A549 (cell line): ENCODE results near the gene MPND.

Source experiments
- BHLHE40 ChIP-seq: IDR thresholded peaks from 2 replicates; pipeline ENCODE4 v1.6.1; 2012; ENCODE audit warnings: low read depth, low read length, inconsistent platforms
- CHD2 ChIP-seq: fragments of 150-350 bp; IDR thresholded peaks from 2 replicates; pipeline ENCODE4 v1.6.1; 2014; ENCODE audit warnings: low read length; ENCODE audit not compliant: partially characterized antibody
- EP300 ChIP-seq, 2 experiments: fragments of >200 bp; sonication (Bioruptor Twin); formaldehyde crosslinking; IDR thresholded peaks; 2 replicates in 1 of 2; 3 replicates in 1 of 2; pipeline ENCODE4 v1.6.1; 2016 to 2017
- HOXB13 ChIP-seq: fragments of 250-450 bp; sonication (Bioruptor Pico); IDR thresholded peaks from 2 replicates; pipeline ENCODE4 v1.5.0; 2020; ENCODE audit warnings: low read depth, mild to moderate bottlenecking, moderate library complexity
- JUNB ChIP-seq: fragments of >200 bp; sonication (Bioruptor Twin); formaldehyde crosslinking; IDR thresholded peaks from 2 replicates; pipeline ENCODE4 v1.6.1; 2016
- NR3C1 ChIP-seq: fragments of >200 bp; sonication (Bioruptor Twin); formaldehyde crosslinking; IDR thresholded peaks from 3 replicates; pipeline ENCODE4 v1.6.1; 2017
- POLR2A ChIP-seq: IDR thresholded peaks from 2 replicates; pipeline ENCODE4 v1.6.1; 2012; ENCODE audit warnings: mild to moderate bottlenecking, low read length
- RAD21 ChIP-seq, 2 experiments: fragments of >200 bp in 1 of 2; sonication (Bioruptor Twin) in 1 of 2; formaldehyde crosslinking in 1 of 2; IDR thresholded peaks in 1 of 2; conservative IDR thresholded peaks in 1 of 2; 2 replicates in 1 of 2; 3 replicates in 1 of 2; pipeline ENCODE4 v1.6.1; 2012 to 2018; ENCODE audit warnings: inconsistent platforms in 1 of 2
- SMC3 ChIP-seq: fragments of >200 bp; sonication (Bioruptor Twin); formaldehyde crosslinking; IDR thresholded peaks from 3 replicates; pipeline ENCODE4 v1.6.1; 2018; ENCODE audit warnings: inconsistent platforms
- SREBF2 ChIP-seq: fragments of 450-650 bp; IDR thresholded peaks from 2 replicates; pipeline ENCODE4 v1.6.1; 2014; ENCODE audit warnings: mild to moderate bottlenecking, moderate library complexity
- TF ChIP-seq, protein P1 (sequence below): fragments of >200 bp; sonication (Bioruptor Twin); formaldehyde crosslinking; IDR thresholded peaks from 3 replicates; pipeline ENCODE4 v1.5.1; 2016
- TF ChIP-seq, protein P2 (sequence below): fragments of 200-600 bp; sonication (generic); IDR thresholded peaks from 2 replicates; pipeline ENCODE4 v1.6.1; 2016; ENCODE audit warnings: antibody characterized with exemption, mild to moderate bottlenecking, moderate library complexity
- TF ChIP-seq, protein P3 (sequence below): fragments of >200 bp; sonication (Bioruptor Twin); formaldehyde crosslinking; IDR thresholded peaks from 3 replicates; pipeline ENCODE4 v1.6.1; 2016

DNA sequence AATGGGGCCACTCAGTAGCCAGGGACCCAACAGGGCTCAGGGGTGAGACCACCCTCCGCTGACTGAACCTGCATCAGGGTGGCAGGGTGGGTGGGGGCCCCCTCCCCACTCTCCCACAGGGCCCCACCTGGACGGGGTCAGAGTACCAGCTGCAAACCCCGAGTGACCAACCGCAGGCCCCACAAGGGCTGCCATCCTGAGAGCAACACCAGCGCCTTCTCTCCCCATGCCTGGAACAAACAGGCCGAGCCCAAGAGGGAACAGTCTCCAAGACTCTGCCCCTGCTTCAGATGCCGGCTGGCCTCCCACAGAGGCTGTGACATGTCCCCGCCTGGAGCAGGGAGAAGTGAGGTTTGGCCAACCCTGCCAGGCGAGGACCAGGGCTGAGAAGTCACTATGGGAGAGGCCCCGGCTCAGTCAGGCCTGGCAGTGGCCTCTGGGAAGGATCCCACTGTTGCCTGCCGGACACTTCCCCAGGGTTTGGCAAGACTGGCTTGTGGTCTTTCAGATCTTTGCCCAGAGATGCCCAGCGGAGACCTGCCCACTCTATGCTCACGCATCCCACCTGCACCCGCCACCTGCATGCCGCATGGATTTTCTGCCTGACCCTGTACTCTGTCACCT, 27.2 kb downstream of the MPND start:
- no peak for TF ChIP-seq BHLHE40
- TF ChIP-seq POLR2A, result no peak
- TF ChIP-seq, protein P1, sequence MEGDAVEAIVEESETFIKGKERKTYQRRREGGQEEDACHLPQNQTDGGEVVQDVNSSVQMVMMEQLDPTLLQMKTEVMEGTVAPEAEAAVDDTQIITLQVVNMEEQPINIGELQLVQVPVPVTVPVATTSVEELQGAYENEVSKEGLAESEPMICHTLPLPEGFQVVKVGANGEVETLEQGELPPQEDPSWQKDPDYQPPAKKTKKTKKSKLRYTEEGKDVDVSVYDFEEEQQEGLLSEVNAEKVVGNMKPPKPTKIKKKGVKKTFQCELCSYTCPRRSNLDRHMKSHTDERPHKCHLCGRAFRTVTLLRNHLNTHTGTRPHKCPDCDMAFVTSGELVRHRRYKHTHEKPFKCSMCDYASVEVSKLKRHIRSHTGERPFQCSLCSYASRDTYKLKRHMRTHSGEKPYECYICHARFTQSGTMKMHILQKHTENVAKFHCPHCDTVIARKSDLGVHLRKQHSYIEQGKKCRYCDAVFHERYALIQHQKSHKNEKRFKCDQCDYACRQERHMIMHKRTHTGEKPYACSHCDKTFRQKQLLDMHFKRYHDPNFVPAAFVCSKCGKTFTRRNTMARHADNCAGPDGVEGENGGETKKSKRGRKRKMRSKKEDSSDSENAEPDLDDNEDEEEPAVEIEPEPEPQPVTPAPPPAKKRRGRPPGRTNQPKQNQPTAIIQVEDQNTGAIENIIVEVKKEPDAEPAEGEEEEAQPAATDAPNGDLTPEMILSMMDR, result no peak
- TF ChIP-seq, protein P2, sequence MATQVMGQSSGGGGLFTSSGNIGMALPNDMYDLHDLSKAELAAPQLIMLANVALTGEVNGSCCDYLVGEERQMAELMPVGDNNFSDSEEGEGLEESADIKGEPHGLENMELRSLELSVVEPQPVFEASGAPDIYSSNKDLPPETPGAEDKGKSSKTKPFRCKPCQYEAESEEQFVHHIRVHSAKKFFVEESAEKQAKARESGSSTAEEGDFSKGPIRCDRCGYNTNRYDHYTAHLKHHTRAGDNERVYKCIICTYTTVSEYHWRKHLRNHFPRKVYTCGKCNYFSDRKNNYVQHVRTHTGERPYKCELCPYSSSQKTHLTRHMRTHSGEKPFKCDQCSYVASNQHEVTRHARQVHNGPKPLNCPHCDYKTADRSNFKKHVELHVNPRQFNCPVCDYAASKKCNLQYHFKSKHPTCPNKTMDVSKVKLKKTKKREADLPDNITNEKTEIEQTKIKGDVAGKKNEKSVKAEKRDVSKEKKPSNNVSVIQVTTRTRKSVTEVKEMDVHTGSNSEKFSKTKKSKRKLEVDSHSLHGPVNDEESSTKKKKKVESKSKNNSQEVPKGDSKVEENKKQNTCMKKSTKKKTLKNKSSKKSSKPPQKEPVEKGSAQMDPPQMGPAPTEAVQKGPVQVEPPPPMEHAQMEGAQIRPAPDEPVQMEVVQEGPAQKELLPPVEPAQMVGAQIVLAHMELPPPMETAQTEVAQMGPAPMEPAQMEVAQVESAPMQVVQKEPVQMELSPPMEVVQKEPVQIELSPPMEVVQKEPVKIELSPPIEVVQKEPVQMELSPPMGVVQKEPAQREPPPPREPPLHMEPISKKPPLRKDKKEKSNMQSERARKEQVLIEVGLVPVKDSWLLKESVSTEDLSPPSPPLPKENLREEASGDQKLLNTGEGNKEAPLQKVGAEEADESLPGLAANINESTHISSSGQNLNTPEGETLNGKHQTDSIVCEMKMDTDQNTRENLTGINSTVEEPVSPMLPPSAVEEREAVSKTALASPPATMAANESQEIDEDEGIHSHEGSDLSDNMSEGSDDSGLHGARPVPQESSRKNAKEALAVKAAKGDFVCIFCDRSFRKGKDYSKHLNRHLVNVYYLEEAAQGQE, result no peak
- TF ChIP-seq SREBF2, result no peak
- TF ChIP-seq, protein P3, sequence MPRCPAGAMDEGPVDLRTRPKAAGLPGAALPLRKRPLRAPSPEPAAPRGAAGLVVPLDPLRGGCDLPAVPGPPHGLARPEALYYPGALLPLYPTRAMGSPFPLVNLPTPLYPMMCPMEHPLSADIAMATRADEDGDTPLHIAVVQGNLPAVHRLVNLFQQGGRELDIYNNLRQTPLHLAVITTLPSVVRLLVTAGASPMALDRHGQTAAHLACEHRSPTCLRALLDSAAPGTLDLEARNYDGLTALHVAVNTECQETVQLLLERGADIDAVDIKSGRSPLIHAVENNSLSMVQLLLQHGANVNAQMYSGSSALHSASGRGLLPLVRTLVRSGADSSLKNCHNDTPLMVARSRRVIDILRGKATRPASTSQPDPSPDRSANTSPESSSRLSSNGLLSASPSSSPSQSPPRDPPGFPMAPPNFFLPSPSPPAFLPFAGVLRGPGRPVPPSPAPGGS, result no peak
- TF ChIP-seq JUNB, result no peak
- TF ChIP-seq NR3C1, result no peak
- no peak for TF ChIP-seq HOXB13 (CRISPR knock-in tag)
- TF ChIP-seq RAD21 (conservative IDR thresholded peaks at IDR 0.05 in 1 of 2, IDR thresholded peaks at IDR 0.05 in 1 of 2), result no peak
- TF ChIP-seq SMC3, result no peak
- no peak for TF ChIP-seq EP300 (IDR thresholded peaks at IDR 0.05)
- TF ChIP-seq CHD2, result no peak
